Smooth muscle cell of the brain vasculature (primary cell): Measurements from ENCODE around the gene EXOC4.

ENCODE experiments used
- DNase-seq: peaks from one replicate; pipeline ENCODE4 v3.0.0-alpha.2; 2012; ENCODE audit warnings: low read depth, low spot score

EXOC4 gene

GRCh38 chr7:133572087-133572486 is 319.2 kb downstream of the EXOC4 start:
- no peak for DNase-seq

- DNase-seq, result no peak
Observed at GRCh38 chr7:133572843-133573242, 320.0 kb downstream of the EXOC4 start.

GRCh38 chr7:133573554-133574265 is 320.8 kb downstream of the EXOC4 start:
- DNase-seq, result no peak

GRCh38 chr7:133575726-133576440 is 323.0 kb downstream of the EXOC4 start:
- no peak for DNase-seq

- DNase-seq, result no peak
Observed at GRCh38 chr7:133576612-133577168, 323.8 kb downstream of the EXOC4 start.

GRCh38 chr7:133582766-133583523 is 330.1 kb downstream of the EXOC4 start:
- DNase-seq, result no peak

GRCh38 chr7:133583545-133584171 is 330.8 kb downstream of the EXOC4 start:
- DNase-seq, result no peak

GRCh38 chr7:133584956-133585668 is 332.2 kb downstream of the EXOC4 start:
- no peak for DNase-seq

GRCh38 chr7:133586253-133586652 is 333.4 kb downstream of the EXOC4 start:
- no peak for DNase-seq

GRCh38 chr7:133587903-133588302 is 335.0 kb downstream of the EXOC4 start:
- no peak for DNase-seq

- DNase-seq, result no peak
Observed at GRCh38 chr7:133590795-133591194, 337.9 kb downstream of the EXOC4 start.

- no peak for DNase-seq
Observed at GRCh38 chr7:133591704-133592340, 338.9 kb downstream of the EXOC4 start.

- DNase-seq, result no peak
Observed at GRCh38 chr7:133593561-133593960, 340.7 kb downstream of the EXOC4 start.

- DNase-seq, result no peak
Observed at GRCh38 chr7:133601617-133602016, 348.7 kb downstream of the EXOC4 start.

- no peak for DNase-seq
Observed at GRCh38 chr7:133602291-133602690, 349.4 kb downstream of the EXOC4 start.

GRCh38 chr7:133606991-133607390 is 354.1 kb downstream of the EXOC4 start:
- no peak for DNase-seq

GRCh38 chr7:133609806-133610205 is 356.9 kb downstream of the EXOC4 start:
- no peak for DNase-seq

- DNase-seq, result no peak
Observed at GRCh38 chr7:133611955-133612354, 359.1 kb downstream of the EXOC4 start.

GRCh38 chr7:133613250-133613790 is 360.4 kb downstream of the EXOC4 start:
- no peak for DNase-seq

- no peak for DNase-seq
Observed at GRCh38 chr7:133614251-133614650, 361.4 kb downstream of the EXOC4 start.
